ENCODE results near the gene ANKFN1.

DNA sequence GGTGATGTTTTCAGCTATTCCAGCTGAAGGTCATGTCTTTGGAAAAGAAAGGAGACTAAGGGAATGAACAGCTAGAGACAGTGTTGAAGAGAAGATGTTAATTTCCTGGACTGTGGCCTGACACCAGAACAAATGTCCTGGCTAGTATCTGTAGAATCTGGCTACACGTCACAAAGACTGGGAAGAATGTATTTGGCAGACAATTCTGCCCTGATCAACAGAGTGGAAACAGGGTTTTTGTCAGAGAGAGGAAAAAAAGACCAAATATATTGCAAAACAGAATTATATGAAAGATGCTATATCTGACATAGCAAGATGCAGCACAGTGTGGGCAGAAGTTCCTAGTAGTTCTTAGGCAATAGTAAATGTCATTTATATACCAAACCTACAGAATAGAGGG, 17.0 kb upstream of the ANKFN1 start:
- TF ChIP-seq CTCF (IDR thresholded peaks at IDR 0.05; ENCODE audit: insufficient read depth, low read depth, low read length) (no peak), EZH2 (IDR thresholded peaks at IDR 0.05; ENCODE audit: insufficient read depth, low read length) (no peak)
